Spleen (tissue), 7 donors: ENCODE data around the gene SLC38A11.

Source experiments
- CTCF ChIP-seq, 11 experiments: fragments of 200-600 bp in 7 of 11; fragments of 450-650 bp in 4 of 11; sonication (generic) in 4 of 11; IDR thresholded peaks in 8 of 11; conservative IDR thresholded peaks in 3 of 11; 1 replicate in 7 of 11; 2 replicates in 4 of 11; pipeline versions ENCODE4 v1.4.0 to v1.8.0; 2016 to 2021; ENCODE audit warnings: antibody characterized with exemption in 11 of 11, inconsistent platforms in 4 of 11, mild to moderate bottlenecking in 1 of 11
- POLR2A ChIP-seq, 3 donors: fragments of 450-650 bp; IDR thresholded peaks; one replicate each; pipeline ENCODE4 v1.5.1; 2017; ENCODE audit warnings: antibody characterized with exemption in 3 of 3, mild to moderate bottlenecking in 1 of 3
- POLR2AphosphoS5 ChIP-seq, 3 donors: sonication (generic); formaldehyde crosslinking; IDR thresholded peaks; one replicate each; pipeline ENCODE4 v1.5.1; 2017; ENCODE audit warnings: antibody characterized with exemption in 3 of 3
- donor health status: DM: no; HTN: no; CAD: no; lungs with moderate emphysema.
- donor health status: DM: no; HTN: no; CAD: no.
- donor health status: DM: no; HTN: no; CAD: no.

- no peak for TF ChIP-seq POLR2A (IDR thresholded peaks at IDR 0.05)
- TF ChIP-seq CTCF (IDR thresholded peaks at IDR 0.05 in 8 of 11, conservative IDR thresholded peaks at IDR 0.05 in 3 of 11): no peak
- no peak for TF ChIP-seq POLR2AphosphoS5 (IDR thresholded peaks at IDR 0.05)
Observed at GRCh38 chr2:164881524-164881923, 73.8 kb downstream of the SLC38A11 start.
